IMR-90 (cell line): ENCODE data around the gene OR2W1. TPM values are rescaled to one million over a fixed set of nuclear protein-coding genes. Genes with fewer than 3 reads are reported as not detected.

ENCODE experiments used
- ATAC-seq: fragments of 200-7000 bp; cut with Tn5 transposase; 2 replicates; pipeline ENCODE4 v1.9.1; 2020; ENCODE audit warnings: low read depth, mild to moderate bottlenecking, moderate library complexity
- BruUV-seq: library from RNA; stranded (reverse); fragments of 400-500 nt; replicated peaks from 2 replicates; lab custom pipeline; 2021; lab: Mats Ljungman, UMichigan
- CTCF ChIA-PET: fragments of 300-600 bp; formaldehyde crosslinking; extraction: SDS; loops from one replicate; lab custom pipeline; 2021; ENCODE audit warnings: antibody characterized with exemption; lab: Yijun Ruan, JAX
- POLR2A ChIA-PET: fragments of 300-600 bp; sonication (Branson Sonifier 250); formaldehyde crosslinking; loops from one replicate; lab custom pipeline; 2022; ENCODE audit warnings: antibody characterized with exemption; ENCODE audit not compliant: unreplicated experiment; lab: Charles Lee
- DNase-seq: peaks from one replicate; pipeline ENCODE4 v3.0.0; 2013
- H2AFZ ChIP-seq: replicated peaks from 2 replicates; pipeline ENCODE3; 2013; ENCODE audit warnings: low read length, mild to moderate bottlenecking; ENCODE audit not compliant: poor library complexity
- H2AK5ac ChIP-seq: 2 replicates; pipeline ENCODE4 v1.6.1; 2013; ENCODE audit warnings: low read depth, low read length, inconsistent platforms
- H2AK9ac ChIP-seq: replicated peaks from 2 replicates; pipeline ENCODE3; 2013; ENCODE audit warnings: mild to moderate bottlenecking, low read depth, low read length, moderate library complexity; ENCODE audit not compliant: poor library complexity
- H2BK120ac ChIP-seq: 2 replicates; pipeline ENCODE4 v1.6.1; 2013; ENCODE audit warnings: low read depth, low read length, inconsistent platforms
- H2BK15ac ChIP-seq: 3 replicates; pipeline ENCODE4 v1.6.1; 2013; ENCODE audit warnings: low read depth, low read length, inconsistent platforms
- H2BK20ac ChIP-seq: 2 replicates; pipeline ENCODE4 v1.6.1; 2013; ENCODE audit warnings: low read depth, mild to moderate bottlenecking, inconsistent platforms, low read length, moderate library complexity
- H2BK5ac ChIP-seq: 2 replicates; pipeline ENCODE4 v1.6.1; 2013; ENCODE audit warnings: mild to moderate bottlenecking, low read depth, low read length, inconsistent platforms; ENCODE audit not compliant: poor library complexity, severe bottlenecking
- H3K14ac ChIP-seq: replicated peaks from 2 replicates; pipeline ENCODE4 v1.6.1; 2013; ENCODE audit warnings: low read depth, low read length, inconsistent platforms
- H3K18ac ChIP-seq: 2 replicates; pipeline ENCODE4 v1.6.1; 2013; ENCODE audit warnings: low read depth, low read length, control low read depth
- H3K23ac ChIP-seq: 2 replicates; pipeline ENCODE4 v1.6.1; 2013; ENCODE audit warnings: low read depth, low read length, inconsistent platforms
- H3K27ac ChIP-seq: 2 replicates; pipeline ENCODE4 v1.5.1; 2013; ENCODE audit warnings: mild to moderate bottlenecking, control low read depth, low read length; ENCODE audit not compliant: insufficient read depth
- H3K27me3 ChIP-seq: 2 replicates; pipeline ENCODE4 v1.6.1; 2013; ENCODE audit warnings: low read length; ENCODE audit not compliant: control insufficient read depth, insufficient read depth
- H3K36me3 ChIP-seq: 2 replicates; pipeline ENCODE4 v1.6.1; 2013; ENCODE audit warnings: low read length, mixed read lengths; ENCODE audit not compliant: control insufficient read depth, insufficient read depth
- H3K4ac ChIP-seq: 2 replicates; pipeline ENCODE4 v1.6.1; 2013; ENCODE audit warnings: low read depth, low read length, inconsistent platforms
- H3K4me1 ChIP-seq: 2 replicates; pipeline ENCODE4 v1.6.1; 2013; ENCODE audit warnings: low read length, mixed read lengths; ENCODE audit not compliant: control insufficient read depth, insufficient read depth
- H3K4me2 ChIP-seq: 2 replicates; pipeline ENCODE4 v1.6.1; 2013; ENCODE audit warnings: low read depth, mild to moderate bottlenecking, control low read depth, low read length, moderate library complexity
- H3K4me3 ChIP-seq: 2 replicates; pipeline ENCODE4 v1.5.1; 2013; ENCODE audit warnings: low read depth, mild to moderate bottlenecking, control low read depth, low read length, moderate library complexity; ENCODE audit not compliant: insufficient read depth
- H3K56ac ChIP-seq: 2 replicates; pipeline ENCODE4 v1.6.1; 2013; ENCODE audit warnings: low read length, inconsistent platforms; ENCODE audit not compliant: insufficient read depth; ENCODE audit errors: extremely low read depth
- H3K79me1 ChIP-seq, 2 experiments: 2 replicates each; pipeline ENCODE4 v1.6.1; 2013; ENCODE audit warnings: low read length in 2 of 2, inconsistent platforms in 1 of 2, low read depth in 1 of 2
- H3K9ac ChIP-seq: 2 replicates; pipeline ENCODE4 v1.6.1; 2013; ENCODE audit warnings: low read depth, low read length, control low read depth
- H3K9me1 ChIP-seq: 2 replicates; pipeline ENCODE4 v1.6.1; 2013; ENCODE audit warnings: low read length, inconsistent platforms; ENCODE audit not compliant: insufficient read depth
- H3K9me3 ChIP-seq: 2 replicates; pipeline ENCODE4 v1.6.1; 2013; ENCODE audit warnings: low read length; ENCODE audit not compliant: control insufficient read depth, insufficient read depth
- H4K20me1 ChIP-seq: 2 replicates; pipeline ENCODE4 v1.6.1; 2013; ENCODE audit warnings: low read length, inconsistent platforms; ENCODE audit not compliant: insufficient read depth
- H4K5ac ChIP-seq: 2 replicates; pipeline ENCODE4 v1.6.1; 2013; ENCODE audit warnings: mild to moderate bottlenecking, low read depth, low read length, control low read depth
- H4K8ac ChIP-seq, 2 experiments: 2 replicates each; pipeline ENCODE4 v1.6.1; 2013; ENCODE audit warnings: low read depth in 2 of 2, low read length in 2 of 2, control low read depth in 1 of 2, inconsistent platforms in 1 of 2
- H4K91ac ChIP-seq: 2 replicates; pipeline ENCODE4 v1.6.1; 2013; ENCODE audit warnings: low read depth, low read length, inconsistent platforms; ENCODE audit not compliant: insufficient read depth
- CEBPB ChIP-seq: IDR thresholded peaks from 2 replicates; pipeline ENCODE4 v1.6.1; 2012; ENCODE audit warnings: low read depth, low read length, improper control_type of control experiment
- POLR2A ChIP-seq: IDR thresholded peaks from 2 replicates; pipeline ENCODE4 v1.6.1; 2012; ENCODE audit warnings: mild to moderate bottlenecking, low read depth, low read length
- WGBS, 2 experiments: methylation state at CpG; one replicate each; pipeline versions ENCODE4 v1.1.5 to v1.1.7; 2013; ENCODE audit warnings: missing lambda C conversion rate in 2 of 2; ENCODE audit not compliant: insufficient read length in 1 of 2; ENCODE audit errors: extremely low coverage in 2 of 2; 5-methylcytosine and 5-hydroxymethylcytosine counted together
- dilution Hi-C: fragments of 300-500 bp; cut with HindIII; formaldehyde crosslinking; loops from one replicate; pipeline ENCODE4 v1.14.3; 2018; ENCODE audit warnings: low sequenced_read_pairs; ENCODE audit not compliant: unreplicated experiment
- in situ Hi-C: fragments of 300-500 bp; cut with MboI; formaldehyde crosslinking; loops from 3 replicates; pipeline ENCODE4 v1.14.3; 2019; ENCODE audit warnings: low sequenced_read_pairs, inconsistent platforms, mixed read lengths
- intact Hi-C: fragments of 100-400 bp; cut with micrococcal nuclease; formaldehyde crosslinking; loops from 2 replicates; pipeline ENCODE4 v1.10.0; 2022
- polyA plus RNA-seq, 3 experiments: library from polyadenylated mRNA; depleted of rRNA; stranded (reverse); fragments of >200 nt; gene quantifications; 2 replicates each; pipeline ENCODE4 v1.2.3, GENCODE V29; 2012; ENCODE audit warnings: low replicate concordance in 1 of 3
- total RNA-seq: library from RNA; depleted of rRNA; stranded (reverse); fragments of >200 nt; gene quantifications from 2 replicates; pipeline ENCODE4 v1.2.3, GENCODE V29; 2012
- TF ChIP-seq, protein P1 (sequence below): fragments of 150-350 bp; IDR thresholded peaks from 2 replicates; pipeline ENCODE4 v1.6.1; 2016; ENCODE audit warnings: low read depth, mild to moderate bottlenecking, low read length, moderate library complexity, borderline replicate concordance

The OR2W1 gene
- total and polyA plus RNA-seq, 2 of the 4 experiments (the other 2 are of a cell fraction), result not detected

DNA sequence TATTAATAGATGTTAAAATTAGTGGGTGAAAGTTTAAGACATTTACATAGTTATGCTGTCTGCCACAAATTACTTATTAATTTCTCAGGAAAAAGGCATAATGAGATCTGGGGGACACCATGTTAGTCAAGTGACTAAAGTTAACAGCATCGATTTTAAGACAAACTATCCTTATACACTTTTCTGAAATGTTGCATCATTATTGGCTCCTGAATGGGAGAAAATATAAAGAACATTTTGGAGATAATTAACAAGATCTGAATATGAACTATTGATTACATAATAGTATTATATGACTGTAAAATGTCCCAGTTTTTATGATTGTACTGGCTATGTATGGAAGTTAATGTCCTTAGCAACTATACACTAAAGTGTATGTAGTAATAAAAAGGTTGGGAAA, 34.2 kb upstream of the OR2W1 start:
- dilution Hi-C loops, result no loop called here
- Histone ChIP-seq H4K91ac (no peak overlapping the region), H3K27ac (no peak overlapping the region), H3K14ac (no peak overlapping the region), H4K5ac (no peak overlapping the region), H3K36me3 (no peaks in the 10 kb centered on the region), H2AK9ac (no peak overlapping the region), H3K9me1 (no peaks in the 10 kb centered on the region), H2BK120ac (no peak overlapping the region), H3K9me3 (peaks cover 5% of the 10 kb centered on the region), H3K4me2 (no peak overlapping the region), H2AK5ac (no peak overlapping the region), H4K20me1 (no peaks in the 10 kb centered on the region), H3K23ac (no peak overlapping the region), H2BK5ac (no peak overlapping the region), H2BK20ac (no peak overlapping the region), H3K4me1 (no peaks in the 10 kb centered on the region), H2AFZ (no peak overlapping the region), H3K79me1 (no peaks in the 10 kb centered on the region), H3K9ac (no peak overlapping the region), H3K4me3 (no peak overlapping the region), H3K27me3 (no peaks in the 10 kb centered on the region), H3K4ac (no peak overlapping the region), H2BK15ac (no peak overlapping the region), H3K56ac (no peak overlapping the region), H3K18ac (no peak overlapping the region), H4K8ac (no peak overlapping the region)
- DNase-seq, result no peak
- WGBS, 2 experiments, result no CpG with 5 or more reads among the region's 1 CpG
- intact Hi-C loops, result no loop called here
- ChIA-PET CTCF (no interaction called here), POLR2A (no interaction called here)
- TF ChIP-seq CEBPB, result peak; percentile 19; the same call in 1 of the 2 replicates
- TF ChIP-seq, protein P1, sequence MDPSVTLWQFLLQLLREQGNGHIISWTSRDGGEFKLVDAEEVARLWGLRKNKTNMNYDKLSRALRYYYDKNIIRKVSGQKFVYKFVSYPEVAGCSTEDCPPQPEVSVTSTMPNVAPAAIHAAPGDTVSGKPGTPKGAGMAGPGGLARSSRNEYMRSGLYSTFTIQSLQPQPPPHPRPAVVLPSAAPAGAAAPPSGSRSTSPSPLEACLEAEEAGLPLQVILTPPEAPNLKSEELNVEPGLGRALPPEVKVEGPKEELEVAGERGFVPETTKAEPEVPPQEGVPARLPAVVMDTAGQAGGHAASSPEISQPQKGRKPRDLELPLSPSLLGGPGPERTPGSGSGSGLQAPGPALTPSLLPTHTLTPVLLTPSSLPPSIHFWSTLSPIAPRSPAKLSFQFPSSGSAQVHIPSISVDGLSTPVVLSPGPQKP, result no peak
- TF ChIP-seq POLR2A, result no peak
- BruUV-seq, result no TSS peak
- no peak for ATAC-seq
- in situ Hi-C loops, result no loop called here
